HCT116 (cell line): ENCODE measurements around the gene EP400. TPM values are rescaled to one million over a fixed set of nuclear protein-coding genes. Genes with fewer than 3 reads are reported as not detected.

Source experiments
- ATAC-seq: fragments of 200-7000 bp; cut with Tn5 transposase; 2 replicates; pipeline ENCODE4 v1.9.1; 2020; ENCODE audit warnings: mild to moderate bottlenecking, moderate library complexity
- BruUV-seq: library from RNA; stranded (reverse); fragments of 400-500 nt; replicated peaks from 2 replicates; lab custom pipeline; 2021; lab: Mats Ljungman, UMichigan
- CTCF ChIA-PET: fragments of 300-600 bp; sonication (Branson Sonifier 250); formaldehyde crosslinking; loops from one replicate; lab custom pipeline; 2021; ENCODE audit warnings: antibody characterized with exemption; lab: Charles Lee
- POLR2A ChIA-PET: fragments of 300-600, 350-600 bp; sonication (Branson Sonifier 250); formaldehyde crosslinking; loops from one replicate; lab custom pipeline; 2021; ENCODE audit warnings: antibody characterized with exemption; lab: Charles Lee
- RAD21 ChIA-PET, 2 experiments: fragments of 300-600 bp; sonication (Branson Sonifier 250); formaldehyde crosslinking; loops; one replicate each; lab custom pipeline; 2023; ENCODE audit warnings: low total read pairs in 2 of 2; ENCODE audit not compliant: uncharacterized antibody in 2 of 2, unreplicated experiment in 2 of 2, low non-redundant PET in 1 of 2; lab: Charles Lee
- DNase-seq: peaks from one replicate; pipeline ENCODE4 v3.0.0-alpha.2; 2010; ENCODE audit warnings: low read depth, low spot score
- H2AFZ ChIP-seq: fragments of 200-600 bp; shearing (Covaris generic), sonication (generic); 2 replicates; pipeline ENCODE4 v1.6.1; 2017; ENCODE audit warnings: low read depth, mixed run types, mixed read lengths, antibody characterized with exemption, low read length; ENCODE audit not compliant: poor library complexity, severe bottlenecking
- H3K27ac ChIP-seq: 2 replicates; pipeline ENCODE4 v1.5.1; 2012; ENCODE audit warnings: low read depth, low read length
- H3K27me3 ChIP-seq: fragments of 200-600 bp; sonication (generic); 2 replicates; pipeline ENCODE4 v1.6.1; 2016; ENCODE audit warnings: mixed run types, low read length, mixed read lengths; ENCODE audit not compliant: insufficient read depth
- H3K36me3 ChIP-seq, 2 experiments: fragments of 200-500 bp in 1 of 2; fragments of 200-600 bp in 1 of 2; sonication (Bioruptor generic) in 1 of 2; sonication (generic) in 1 of 2; 2 replicates each; pipeline versions ENCODE4 v1.5.1 to v1.6.1; 2014 to 2016; ENCODE audit warnings: low read length in 2 of 2, inconsistent platforms in 1 of 2, mixed read lengths in 1 of 2, mixed run types in 1 of 2; ENCODE audit not compliant: insufficient read depth in 2 of 2, control insufficient read depth in 1 of 2
- H3K4me1 ChIP-seq, 2 experiments: fragments of 200-600 bp in 1 of 2; sonication (generic) in 1 of 2; 2 replicates each; pipeline versions ENCODE4 v1.5.1 to v1.6.1; 2012 to 2017; ENCODE audit warnings: low read length in 2 of 2, inconsistent platforms in 1 of 2, mild to moderate bottlenecking in 1 of 2, mixed read lengths in 1 of 2, mixed run types in 1 of 2, moderate library complexity in 1 of 2; ENCODE audit not compliant: insufficient read depth in 2 of 2, control insufficient read depth in 1 of 2
- H3K4me2 ChIP-seq: fragments of 200-600 bp; sonication (generic); 2 replicates; pipeline ENCODE4 v1.6.1; 2017; ENCODE audit warnings: mixed run types, low read length, mixed read lengths
- H3K4me3 ChIP-seq, 2 experiments: fragments of 200-600 bp in 1 of 2; sonication (generic) in 1 of 2; replicated peaks in 1 of 2; 2 replicates each; pipeline ENCODE4 v1.5.1; 2011 to 2016; ENCODE audit warnings: low read length in 2 of 2, control low read depth in 1 of 2, low read depth in 1 of 2, mild to moderate bottlenecking in 1 of 2, mixed read lengths in 1 of 2, mixed run types in 1 of 2
- H3K79me2 ChIP-seq: fragments of 200-600 bp; sonication (generic); 2 replicates; pipeline ENCODE4 v1.6.1; 2017; ENCODE audit warnings: mild to moderate bottlenecking, mixed run types, low read length, moderate library complexity, mixed read lengths; ENCODE audit not compliant: insufficient read depth
- H3K9ac ChIP-seq: fragments of 200-600 bp; sonication (generic); 2 replicates; pipeline ENCODE4 v1.6.1; 2016; ENCODE audit warnings: low read length, mixed read lengths
- H3K9me2 ChIP-seq: fragments of 200-600 bp; sonication (generic), shearing (Covaris generic); 2 replicates; pipeline ENCODE4 v1.6.1; 2017; ENCODE audit warnings: mixed run types, mild to moderate bottlenecking, moderate library complexity; ENCODE audit not compliant: insufficient read depth
- H3K9me3 ChIP-seq, 2 experiments: fragments of 200-500 bp in 1 of 2; fragments of 200-600 bp in 1 of 2; sonication (Bioruptor generic) in 1 of 2; sonication (generic) in 1 of 2; 2 replicates each; pipeline ENCODE4 v1.6.1; 2014 to 2017; ENCODE audit warnings: low read length in 2 of 2, mixed read lengths in 2 of 2, inconsistent platforms in 1 of 2, low read depth in 1 of 2, mild to moderate bottlenecking in 1 of 2, mixed run types in 1 of 2, moderate library complexity in 1 of 2; ENCODE audit not compliant: control insufficient read depth in 1 of 2, insufficient read depth in 1 of 2
- H4K20me1 ChIP-seq: fragments of 200-600 bp; sonication (generic), shearing (Covaris generic); 2 replicates; pipeline ENCODE4 v1.6.1; 2017; ENCODE audit warnings: mixed run types, mild to moderate bottlenecking, moderate library complexity; ENCODE audit not compliant: insufficient read depth
- EZH2 ChIP-seq: fragments of 200-600 bp; sonication (generic); IDR thresholded peaks from 2 replicates; pipeline ENCODE4 v1.6.1; 2017; ENCODE audit warnings: antibody characterized with exemption, mixed run types
- FOSL1 ChIP-seq: IDR thresholded peaks from 2 replicates; pipeline ENCODE4 v1.6.1; 2012; ENCODE audit warnings: low read depth
- RAD21 ChIP-seq: IDR thresholded peaks from 2 replicates; pipeline ENCODE4 v1.6.1; 2012; ENCODE audit warnings: low read depth, mild to moderate bottlenecking
- intact Hi-C: fragments of 100-400 bp; cut with micrococcal nuclease; formaldehyde crosslinking; loops from 2 replicates; pipeline ENCODE4 v1.10.0; 2022
- total RNA-seq: library from RNA; stranded (reverse); gene quantifications from one replicate; pipeline ENCODE4 v1.2.1, GENCODE V29; 2021; ENCODE audit not compliant: unreplicated experiment
- TF ChIP-seq, protein P1 (sequence below): IDR thresholded peaks from 2 replicates; pipeline ENCODE4 v1.6.1; 2011; ENCODE audit warnings: mild to moderate bottlenecking, low read length, moderate library complexity; ENCODE audit not compliant: insufficient replicate concordance; ENCODE audit errors: extremely low read depth
- TF ChIP-seq, protein P2 (sequence below): IDR thresholded peaks from 2 replicates; pipeline ENCODE4 v1.6.1; 2012

Gene EP400
- total RNA-seq, 1 experiment from 2014 or later: 54.5 TPM

DNA sequence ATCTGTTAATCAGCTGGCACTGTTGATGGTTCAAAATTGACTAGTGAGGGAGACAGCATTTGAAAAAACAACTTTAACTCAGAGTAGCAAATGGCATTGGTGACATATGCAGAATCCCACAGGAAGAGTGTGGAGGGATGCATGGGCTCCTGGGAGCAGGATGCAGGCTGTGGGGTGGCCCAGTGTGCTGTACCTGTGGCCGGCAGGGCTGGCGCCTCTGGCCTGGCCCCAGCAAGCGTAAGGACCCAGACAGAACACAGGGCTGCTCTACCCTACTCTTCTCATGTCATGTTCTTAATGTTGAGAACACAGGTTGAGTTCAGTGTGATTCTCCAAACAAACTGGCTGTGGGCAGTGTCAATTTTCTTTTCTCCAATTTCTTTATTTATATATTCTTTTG is 160.9 kb downstream of the EP400 start (continued):
- TF ChIP-seq, protein P1, sequence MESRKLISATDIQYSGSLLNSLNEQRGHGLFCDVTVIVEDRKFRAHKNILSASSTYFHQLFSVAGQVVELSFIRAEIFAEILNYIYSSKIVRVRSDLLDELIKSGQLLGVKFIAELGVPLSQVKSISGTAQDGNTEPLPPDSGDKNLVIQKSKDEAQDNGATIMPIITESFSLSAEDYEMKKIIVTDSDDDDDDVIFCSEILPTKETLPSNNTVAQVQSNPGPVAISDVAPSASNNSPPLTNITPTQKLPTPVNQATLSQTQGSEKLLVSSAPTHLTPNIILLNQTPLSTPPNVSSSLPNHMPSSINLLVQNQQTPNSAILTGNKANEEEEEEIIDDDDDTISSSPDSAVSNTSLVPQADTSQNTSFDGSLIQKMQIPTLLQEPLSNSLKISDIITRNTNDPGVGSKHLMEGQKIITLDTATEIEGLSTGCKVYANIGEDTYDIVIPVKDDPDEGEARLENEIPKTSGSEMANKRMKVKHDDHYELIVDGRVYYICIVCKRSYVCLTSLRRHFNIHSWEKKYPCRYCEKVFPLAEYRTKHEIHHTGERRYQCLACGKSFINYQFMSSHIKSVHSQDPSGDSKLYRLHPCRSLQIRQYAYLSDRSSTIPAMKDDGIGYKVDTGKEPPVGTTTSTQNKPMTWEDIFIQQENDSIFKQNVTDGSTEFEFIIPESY: no peak
- no peak for TF ChIP-seq EZH2
- no peak for TF ChIP-seq FOSL1
- TF ChIP-seq, protein P2, sequence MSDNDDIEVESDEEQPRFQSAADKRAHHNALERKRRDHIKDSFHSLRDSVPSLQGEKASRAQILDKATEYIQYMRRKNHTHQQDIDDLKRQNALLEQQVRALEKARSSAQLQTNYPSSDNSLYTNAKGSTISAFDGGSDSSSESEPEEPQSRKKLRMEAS: no peak

- Histone ChIP-seq H3K27me3 (no peaks in the 10 kb centered on the region), H3K4me1 (no peaks in the 10 kb centered on the region), H3K9me3 (no peaks in the 10 kb centered on the region), H3K79me2 (no peaks in the 10 kb centered on the region), H2AFZ (no peak overlapping the region), H4K20me1 (no peaks in the 10 kb centered on the region), H3K9ac (no peak overlapping the region), H3K27ac (no peak overlapping the region), H3K4me2 (no peak overlapping the region), H3K36me3 (peaks cover 4 to 15% of the 10 kb centered on the region in 2 experiments; a peak in 2 of 4 replicates), H3K4me3 (no peak overlapping the region), H3K9me2 (no peaks in the 10 kb centered on the region)
- intact Hi-C loops: no loop called here
- ChIA-PET CTCF (no interaction called here), RAD21 (no interaction called here), POLR2A (no interaction called here)
- no TSS peak for BruUV-seq
- TF ChIP-seq, protein P2: no peak
- TF ChIP-seq RAD21: no peak
- DNase-seq (no peak), ATAC-seq (no peak)
Measured at GRCh38 chr12:132111654-132112304, 162.0 kb downstream of the EP400 start.
